Gastrocnemius medialis (tissue), 4 donors: ENCODE results near the gene TOR2A. TPM values are rescaled to one million over a fixed set of nuclear protein-coding genes. Genes with fewer than 3 reads are reported as not detected.

ENCODE experiments used
- ATAC-seq, 2 donors: fragments of 150-250 bp; one replicate each; pipeline ENCODE4 v1.9.1; 2016
- DNase-seq, 2 donors: peaks; one replicate each; pipeline ENCODE4 v3.0.0-alpha.2; 2019
- H3K27ac ChIP-seq, 4 donors: fragments of 200-600 bp; sonication (generic); 1 replicate in 1 of 4; 2 replicates in 3 of 4; pipeline ENCODE4 v1.5.1; 2016 to 2018; ENCODE audit warnings: mild to moderate bottlenecking in 2 of 4, moderate library complexity in 1 of 4
- H3K27me3 ChIP-seq, 3 donors: fragments of 200-600 bp; sonication (generic) in 2 of 3; 1 replicate in 1 of 3; 2 replicates in 2 of 3; pipeline versions ENCODE4 v1.5.1 to v1.6.0; 2016 to 2019; ENCODE audit warnings: mild to moderate bottlenecking in 1 of 3, moderate library complexity in 1 of 3
- H3K36me3 ChIP-seq, 2 donors: fragments of 200-600 bp; sonication (generic) in 1 of 2; one replicate each; pipeline ENCODE4 v1.5.1; 2017 to 2018
- H3K4me1 ChIP-seq, 2 donors: fragments of 200-600 bp; sonication (generic) in 1 of 2; one replicate each; pipeline ENCODE4 v1.5.1; 2016 to 2017; ENCODE audit warnings: mild to moderate bottlenecking in 2 of 2
- H3K4me3 ChIP-seq, 4 donors: fragments of 200-600 bp; sonication (generic) in 3 of 4; 1 replicate in 1 of 4; 2 replicates in 3 of 4; pipeline ENCODE4 v1.5.1; 2016 to 2019; ENCODE audit warnings: mild to moderate bottlenecking in 2 of 4
- H3K9me3 ChIP-seq, 3 donors: fragments of 200-600 bp; sonication (generic) in 2 of 3; 1 replicate in 1 of 3; 2 replicates in 2 of 3; pipeline ENCODE4 v1.5.1; 2016 to 2019
- POLR2A ChIP-seq, 2 donors: fragments of 450-650 bp; IDR thresholded peaks; one replicate each; pipeline ENCODE4 v1.6.1; 2017; ENCODE audit warnings: antibody characterized with exemption in 2 of 2, mild to moderate bottlenecking in 2 of 2, moderate library complexity in 2 of 2
- in situ Hi-C, 4 donors: fragments of 200-750 bp; cut with MboI; loops; one replicate each; pipeline versions ENCODE4 v1.15.0 to v1.8.0; 2017; ENCODE audit warnings: low sequenced_read_pairs in 4 of 4
- intact Hi-C: fragments of 100-400 bp; cut with DNase I; formaldehyde crosslinking; loops from one replicate; pipeline ENCODE4 v1.15.1; 2023; ENCODE audit warnings: low total_unique reads
- total RNA-seq, 4 donors: library from RNA; depleted of rRNA; stranded (reverse); fragments of >200 nt; gene quantifications; one replicate each; pipeline versions ENCODE4 v1.1.0 to v1.2.3, GENCODE V29; 2016
- TF ChIP-seq, protein P1 (sequence below), 5 experiments: fragments of 450-650 bp in 3 of 5; fragments of 200-600 bp in 2 of 5; sonication (generic) in 2 of 5; IDR thresholded peaks in 4 of 5; conservative IDR thresholded peaks in 1 of 5; 1 replicate in 4 of 5; 2 replicates in 1 of 5; pipeline ENCODE4 v1.5.1; 2016 to 2019; ENCODE audit warnings: antibody characterized with exemption in 5 of 5, mild to moderate bottlenecking in 3 of 5, moderate library complexity in 3 of 5

TOR2A gene
- total RNA-seq, 4 donors from 2014 or later, result 3.2 to 10.6 (median 9.6) TPM

DNA sequence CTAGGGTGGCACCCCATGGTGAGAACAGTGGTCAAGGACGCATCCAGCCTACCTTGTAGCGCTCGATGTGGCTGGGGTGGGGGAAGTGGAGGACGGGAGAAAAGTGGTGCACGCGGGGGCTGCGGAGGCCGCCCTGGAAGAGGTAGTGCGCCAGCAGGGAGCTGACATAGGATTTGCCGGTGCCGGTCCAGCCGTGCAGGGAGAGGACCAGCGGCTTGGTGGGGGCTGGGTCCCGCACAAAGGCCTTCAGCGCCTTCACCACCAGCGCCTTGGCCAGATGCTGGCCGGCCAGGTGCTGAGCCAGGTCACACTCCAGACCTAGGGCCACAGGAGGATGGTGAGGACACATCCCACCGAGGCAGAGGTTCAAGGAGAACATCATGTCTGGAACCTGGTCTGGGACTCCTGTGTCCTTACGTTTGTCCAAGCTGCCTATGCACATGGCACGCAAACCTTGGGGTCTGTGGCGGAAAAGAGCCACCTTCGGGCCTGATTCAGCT lies 797 bp downstream of the TOR2A start:
- intact Hi-C loops (loop anchor here (1.0 to 2.0 kb wide), 4 partner anchors 18 to 230 kb away; partner anchors contain the start of gene TTC16), in situ Hi-C loops (loop anchor here (5.0 to 10.0 kb wide), 6 partner anchors 51 to 229 kb away; partner anchors contain the start of gene CDK9 (in 1 of the 4))
- DNase-seq (no peak), ATAC-seq (no peak)
- Histone ChIP-seq H3K9me3 (no peaks in the 10 kb centered on the region), H3K27me3 (no peaks in the 10 kb centered on the region), H3K27ac (peak overlapping the region; percentile 86 to 98 (median 91)), H3K36me3 (peaks cover 0 to 18% of the 10 kb centered on the region in 2 donors), H3K4me3 (peak overlapping the region; percentile 55 to 85 (median 70)), H3K4me1 (peaks cover 14 to 18% of the 10 kb centered on the region in 2 donors)
- TF ChIP-seq, protein P1, sequence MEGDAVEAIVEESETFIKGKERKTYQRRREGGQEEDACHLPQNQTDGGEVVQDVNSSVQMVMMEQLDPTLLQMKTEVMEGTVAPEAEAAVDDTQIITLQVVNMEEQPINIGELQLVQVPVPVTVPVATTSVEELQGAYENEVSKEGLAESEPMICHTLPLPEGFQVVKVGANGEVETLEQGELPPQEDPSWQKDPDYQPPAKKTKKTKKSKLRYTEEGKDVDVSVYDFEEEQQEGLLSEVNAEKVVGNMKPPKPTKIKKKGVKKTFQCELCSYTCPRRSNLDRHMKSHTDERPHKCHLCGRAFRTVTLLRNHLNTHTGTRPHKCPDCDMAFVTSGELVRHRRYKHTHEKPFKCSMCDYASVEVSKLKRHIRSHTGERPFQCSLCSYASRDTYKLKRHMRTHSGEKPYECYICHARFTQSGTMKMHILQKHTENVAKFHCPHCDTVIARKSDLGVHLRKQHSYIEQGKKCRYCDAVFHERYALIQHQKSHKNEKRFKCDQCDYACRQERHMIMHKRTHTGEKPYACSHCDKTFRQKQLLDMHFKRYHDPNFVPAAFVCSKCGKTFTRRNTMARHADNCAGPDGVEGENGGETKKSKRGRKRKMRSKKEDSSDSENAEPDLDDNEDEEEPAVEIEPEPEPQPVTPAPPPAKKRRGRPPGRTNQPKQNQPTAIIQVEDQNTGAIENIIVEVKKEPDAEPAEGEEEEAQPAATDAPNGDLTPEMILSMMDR (IDR thresholded peaks at IDR 0.05 in 4 of 5, conservative IDR thresholded peaks at IDR 0.05 in 1 of 5), result no peak
- no peak for TF ChIP-seq POLR2A (IDR thresholded peaks at IDR 0.05)

DNA sequence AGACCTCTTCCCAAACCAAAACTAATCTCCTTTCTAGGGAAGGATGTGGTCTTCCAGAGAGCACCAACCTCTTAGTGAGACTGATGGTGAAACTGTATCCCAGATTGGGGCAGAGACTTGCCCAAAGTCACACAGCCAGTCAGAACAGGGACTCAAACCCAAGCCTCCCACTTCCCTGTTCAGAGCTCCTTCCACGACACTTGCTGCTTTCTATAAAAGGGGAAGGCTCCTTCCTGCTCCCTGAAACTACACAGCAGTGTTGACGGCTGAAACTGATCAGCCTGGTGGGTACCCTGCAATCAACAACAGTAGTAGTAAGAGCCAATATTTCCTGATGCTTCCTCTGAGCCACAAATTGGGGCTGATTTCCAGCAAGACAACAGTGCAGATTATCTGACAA lies 1.5 kb downstream of the TOR2A start:
- ATAC-seq, result no peak
- Histone ChIP-seq H3K4me3 (no peak overlapping the region), H3K9me3 (no peaks in the 10 kb centered on the region), H3K36me3 (peaks cover 0 to 18% of the 10 kb centered on the region in 2 donors), H3K4me1 (peaks cover 14 to 18% of the 10 kb centered on the region in 2 donors), H3K27ac (no peak overlapping the region), H3K27me3 (no peaks in the 10 kb centered on the region)
- DNase-seq, result no peak
- in situ Hi-C loops, result loop anchor here (5.0 to 10.0 kb wide), 6 partner anchors 51 to 229 kb away; partner anchors contain the start of gene CDK9 (in 1 of the 4)
- intact Hi-C loops, result loop anchor here (1.0 to 2.0 kb wide), 4 partner anchors 17 to 229 kb away; partner anchors contain the start of gene TTC16
- TF ChIP-seq POLR2A (IDR thresholded peaks at IDR 0.05), result no peak
- TF ChIP-seq, protein P1 (IDR thresholded peaks at IDR 0.05 in 4 of 5, conservative IDR thresholded peaks at IDR 0.05 in 1 of 5), result no peak

DNA sequence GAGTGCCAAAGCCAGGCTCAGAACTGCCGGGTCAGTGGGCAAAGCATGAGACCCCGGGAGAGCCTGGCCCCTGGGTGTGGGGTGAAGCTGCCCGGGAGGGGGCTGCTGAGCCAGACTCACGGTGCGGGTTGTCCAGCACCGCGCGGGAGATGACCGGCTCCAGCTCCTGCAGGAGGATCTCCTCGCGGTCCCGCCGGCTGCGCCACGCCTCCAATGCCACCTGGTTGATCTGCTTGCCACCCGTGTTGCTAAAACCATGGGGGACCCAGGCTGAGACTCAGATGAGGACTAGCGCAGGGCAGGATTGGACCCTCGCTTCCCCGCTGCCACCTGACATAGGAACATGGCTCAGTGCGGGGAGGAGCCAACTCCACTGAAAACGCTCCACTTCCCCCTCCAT lies 2.6 kb downstream of the TOR2A start:
- Histone ChIP-seq H3K9me3 (no peaks in the 10 kb centered on the region), H3K4me3 (no peak overlapping the region), H3K27me3 (no peaks in the 10 kb centered on the region), H3K36me3 (peaks cover 0 to 18% of the 10 kb centered on the region in 2 donors), H3K4me1 (peaks cover 14 to 18% of the 10 kb centered on the region in 2 donors), H3K27ac (no peak overlapping the region)
- in situ Hi-C loops (loop anchor here (5.0 to 10.0 kb wide), 6 partner anchors 52 to 228 kb away; partner anchors contain the start of gene CDK9 (in 1 of the 4)), intact Hi-C loops (no loop called here)
- no peak for DNase-seq
- no peak for ATAC-seq
- TF ChIP-seq POLR2A (IDR thresholded peaks at IDR 0.05), result no peak
- TF ChIP-seq, protein P1 (IDR thresholded peaks at IDR 0.05 in 4 of 5, conservative IDR thresholded peaks at IDR 0.05 in 1 of 5), result no peak

DNA sequence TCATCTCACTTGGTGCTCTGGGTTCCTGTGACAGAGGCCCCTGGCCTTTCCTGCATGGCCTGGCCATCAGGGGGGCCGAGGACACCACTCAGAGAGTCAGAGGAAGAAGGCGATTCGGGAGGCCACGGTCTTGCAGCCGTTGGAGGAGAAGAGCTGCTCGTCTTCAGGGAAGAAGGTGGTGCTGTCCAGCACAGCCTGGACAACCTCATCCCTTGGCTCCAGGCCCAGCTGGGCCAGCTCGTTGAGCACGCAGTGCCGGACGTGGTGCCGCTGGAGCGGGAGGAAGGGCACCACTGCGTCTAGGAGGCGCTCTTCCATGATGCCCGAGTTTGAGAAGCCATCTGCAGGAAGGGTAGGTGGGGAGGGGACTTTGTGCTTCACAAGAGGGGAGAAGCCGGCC lies 3.2 kb downstream of the TOR2A start:
- H3K4me3 ChIP-seq, result no peak overlapping the region

More for the DNA sequence above, 3.2 kb downstream of the TOR2A start:
- intact Hi-C loops, result no loop called here
- in situ Hi-C loops, result loop anchor here (5.0 to 10.0 kb wide), 6 partner anchors 53 to 227 kb away; partner anchors contain the start of gene CDK9 (in 1 of the 4)
- Histone ChIP-seq H3K27me3 (no peaks in the 10 kb centered on the region), H3K36me3 (peaks cover 0 to 18% of the 10 kb centered on the region in 2 donors), H3K4me1 (peaks cover 14 to 15% of the 10 kb centered on the region in 2 donors), H3K27ac (no peak overlapping the region), H3K9me3 (no peaks in the 10 kb centered on the region)
- ATAC-seq (no peak), DNase-seq (no peak)
- TF ChIP-seq POLR2A (IDR thresholded peaks at IDR 0.05), result no peak
- TF ChIP-seq, protein P1 (IDR thresholded peaks at IDR 0.05 in 4 of 5, conservative IDR thresholded peaks at IDR 0.05 in 1 of 5), result no peak
